KMS-11 (cell line): ENCODE data around the gene HFM1.
"Not testable (repeated sequence)": the region's sequence is repeated elsewhere in the genome, so short reads cannot be mapped to it uniquely, and the experiment has no call there.

Experiments
- H2AFZ ChIP-seq: fragments of 200-600 bp; sonication (generic); 2 replicates; pipeline ENCODE4 v1.6.1; 2016; ENCODE audit warnings: antibody characterized with exemption, mixed run types, low read depth
- H3K27ac ChIP-seq: fragments of 200-600 bp; sonication (generic); 2 replicates; pipeline ENCODE4 v1.6.1; 2016; ENCODE audit warnings: mild to moderate bottlenecking, mixed run types
- H3K27me3 ChIP-seq: fragments of 200-600 bp; sonication (generic); 2 replicates; pipeline ENCODE4 v1.6.1; 2017; ENCODE audit warnings: mild to moderate bottlenecking, low read depth, mixed run types, moderate library complexity; ENCODE audit not compliant: insufficient read depth
- H3K36me3 ChIP-seq: fragments of 200-600 bp; sonication (generic); 2 replicates; pipeline ENCODE4 v1.6.1; 2017; ENCODE audit warnings: mild to moderate bottlenecking, mixed run types; ENCODE audit not compliant: insufficient read depth
- H3K4me1 ChIP-seq: fragments of 200-600 bp; sonication (generic); 2 replicates; pipeline ENCODE4 v1.6.1; 2016; ENCODE audit warnings: mild to moderate bottlenecking, low read depth, mixed run types; ENCODE audit not compliant: poor library complexity, severe bottlenecking
- H3K4me2 ChIP-seq: fragments of 200-600 bp; sonication (generic); 2 replicates; pipeline ENCODE4 v1.7.0; 2016; ENCODE audit warnings: mild to moderate bottlenecking, mixed run types
- H3K4me3 ChIP-seq: fragments of 200-600 bp; sonication (generic); IDR thresholded peaks from 2 replicates; pipeline ENCODE4 v1.6.1; 2017; ENCODE audit warnings: low read depth, low read length, mixed read lengths; ENCODE audit not compliant: insufficient read depth
- H3K79me2 ChIP-seq: fragments of 200-600 bp; sonication (generic); 2 replicates; pipeline ENCODE4 v1.6.1; 2016; ENCODE audit warnings: low read depth, mixed run types; ENCODE audit not compliant: insufficient read depth
- H3K9ac ChIP-seq: fragments of 200-600 bp; sonication (generic); 2 replicates; pipeline ENCODE4 v1.6.1; 2016; ENCODE audit warnings: mild to moderate bottlenecking, mixed run types
- H4K20me1 ChIP-seq: fragments of 200-600 bp; sonication (generic); 2 replicates; pipeline ENCODE4 v1.6.1; 2016; ENCODE audit warnings: mild to moderate bottlenecking, mixed run types; ENCODE audit not compliant: insufficient read depth
- CTCF ChIP-seq: fragments of 200-600 bp; sonication (generic); conservative IDR thresholded peaks from 2 replicates; pipeline ENCODE4 v1.6.1; 2017; ENCODE audit warnings: low read depth, mild to moderate bottlenecking, antibody characterized with exemption, low read length, moderate library complexity, mixed read lengths

Gene HFM1

GRCh38 chr1:91307784-91308409 lies 96.7 kb downstream of the HFM1 start:
- H3K27me3 ChIP-seq: no peaks in the 10 kb centered on the region
- H3K4me3 ChIP-seq: no peak overlapping the region
- no peak overlapping the region for H3K4me2 ChIP-seq
- no peak for TF ChIP-seq CTCF
- no peak overlapping the region for H2AFZ ChIP-seq
- H3K27ac ChIP-seq: no peak overlapping the region
- H3K36me3 ChIP-seq: no peaks in the 10 kb centered on the region
- no peaks in the 10 kb centered on the region for H3K4me1 ChIP-seq
- H3K79me2 ChIP-seq: no peaks in the 10 kb centered on the region
- no peak overlapping the region for H3K9ac ChIP-seq
- H4K20me1 ChIP-seq: no peaks in the 10 kb centered on the region

DNA sequence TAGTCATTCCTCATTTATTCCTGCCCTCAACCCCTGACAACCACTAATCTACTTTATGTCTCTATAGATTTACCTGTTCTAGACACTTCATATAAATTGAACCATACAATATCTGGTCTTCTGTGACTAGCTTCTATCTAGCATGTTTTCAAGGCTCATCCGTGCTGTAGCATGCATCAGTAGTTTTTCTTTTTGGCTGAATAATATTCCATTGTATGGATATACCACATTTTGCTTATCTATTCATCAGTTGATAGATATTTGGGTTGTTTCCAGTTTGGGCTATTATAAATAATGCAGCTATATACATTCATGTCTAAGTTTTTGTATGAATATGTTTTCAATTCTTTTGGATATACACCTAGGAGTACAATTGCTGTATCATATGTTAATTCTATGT lies 101.5 kb downstream of the HFM1 start:
- TF ChIP-seq CTCF: no peak
- Histone ChIP-seq H3K27ac (no peak overlapping the region), H4K20me1 (no peaks in the 10 kb centered on the region), H3K4me2 (no peak overlapping the region), H3K36me3 (no peaks in the 10 kb centered on the region), H3K79me2 (no peaks in the 10 kb centered on the region), H3K4me3 (no peak overlapping the region), H2AFZ (no peak overlapping the region), H3K27me3 (no peaks in the 10 kb centered on the region), H3K4me1 (no peaks in the 10 kb centered on the region), H3K9ac (no peak overlapping the region)

- not testable (repeated sequence) for H3K27me3 ChIP-seq, H2AFZ ChIP-seq, H3K4me1 ChIP-seq, H3K36me3 ChIP-seq, H3K9ac ChIP-seq, H3K27ac ChIP-seq, H3K79me2 ChIP-seq, H4K20me1 ChIP-seq, H3K4me3 ChIP-seq, H3K4me2 ChIP-seq
Observed at GRCh38 chr1:91288843-91289553, 115.6 kb downstream of the HFM1 start.

DNA sequence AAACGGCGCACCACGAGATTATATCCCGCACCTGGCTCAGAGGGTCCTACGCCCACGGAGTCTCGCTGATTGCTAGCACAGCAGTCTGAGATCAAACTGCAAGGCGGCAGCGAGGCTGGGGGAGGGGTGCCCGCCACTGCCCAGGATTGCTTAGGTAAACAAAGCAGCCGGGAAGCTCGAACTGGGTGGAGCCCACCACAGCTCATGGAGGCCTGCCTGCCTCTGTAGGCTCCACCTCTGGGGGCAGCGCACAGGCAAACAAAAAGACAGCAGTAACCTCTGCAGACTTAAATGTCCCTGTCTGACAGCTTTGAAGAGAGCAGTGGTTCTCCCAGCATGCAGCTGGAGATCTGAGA lies 117.7 kb downstream of the HFM1 start:
- H3K27ac ChIP-seq, H3K79me2 ChIP-seq, H3K9ac ChIP-seq, H3K4me2 ChIP-seq, H4K20me1 ChIP-seq, H3K36me3 ChIP-seq, H2AFZ ChIP-seq, H3K27me3 ChIP-seq, H3K4me1 ChIP-seq, H3K4me3 ChIP-seq: not testable (repeated sequence)

- not testable (repeated sequence) for H3K79me2 ChIP-seq, H3K4me2 ChIP-seq, H3K36me3 ChIP-seq, H3K27me3 ChIP-seq, H3K9ac ChIP-seq, H3K27ac ChIP-seq, H3K4me3 ChIP-seq, H3K4me1 ChIP-seq, H2AFZ ChIP-seq, H4K20me1 ChIP-seq
Observed at GRCh38 chr1:91286259-91286961, 118.2 kb downstream of the HFM1 start.

DNA sequence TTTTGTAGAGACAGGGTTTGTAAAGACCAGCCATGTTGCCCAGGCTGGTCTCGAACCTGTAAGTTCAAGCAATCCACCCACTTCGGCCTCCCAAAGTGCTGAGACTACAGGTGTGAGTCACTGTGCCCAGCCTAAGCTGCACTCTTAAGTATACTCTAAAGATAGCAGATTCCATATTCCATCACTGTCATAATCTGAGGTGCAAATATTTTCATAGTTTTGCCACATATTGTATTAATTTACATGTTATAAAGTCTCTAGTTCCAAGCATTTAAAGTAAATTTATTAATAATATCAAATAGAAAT lies 121.3 kb downstream of the HFM1 start:
- no peaks in the 10 kb centered on the region for H4K20me1 ChIP-seq
- no peaks in the 10 kb centered on the region for H3K36me3 ChIP-seq
- no peak overlapping the region for H3K4me3 ChIP-seq
- no peaks in the 10 kb centered on the region for H3K27me3 ChIP-seq
- H3K9ac ChIP-seq: no peak overlapping the region
- H3K4me2 ChIP-seq: no peak overlapping the region
- no peak overlapping the region for H3K27ac ChIP-seq
- TF ChIP-seq CTCF: no peak
- no peaks in the 10 kb centered on the region for H3K79me2 ChIP-seq
- no peaks in the 10 kb centered on the region for H3K4me1 ChIP-seq
- H2AFZ ChIP-seq: peak overlapping the region; percentile 58; the same call in 1 of the 2 replicates
